Measurements from ENCODE around the gene ZBTB39. TPM values are rescaled to one million over a fixed set of nuclear protein-coding genes. Genes with fewer than 3 reads are reported as not detected.

The ZBTB39 gene
- total and polyA plus RNA-seq, 4 donors, result 1.8 to 9.9 (median 3.0) TPM

DNA sequence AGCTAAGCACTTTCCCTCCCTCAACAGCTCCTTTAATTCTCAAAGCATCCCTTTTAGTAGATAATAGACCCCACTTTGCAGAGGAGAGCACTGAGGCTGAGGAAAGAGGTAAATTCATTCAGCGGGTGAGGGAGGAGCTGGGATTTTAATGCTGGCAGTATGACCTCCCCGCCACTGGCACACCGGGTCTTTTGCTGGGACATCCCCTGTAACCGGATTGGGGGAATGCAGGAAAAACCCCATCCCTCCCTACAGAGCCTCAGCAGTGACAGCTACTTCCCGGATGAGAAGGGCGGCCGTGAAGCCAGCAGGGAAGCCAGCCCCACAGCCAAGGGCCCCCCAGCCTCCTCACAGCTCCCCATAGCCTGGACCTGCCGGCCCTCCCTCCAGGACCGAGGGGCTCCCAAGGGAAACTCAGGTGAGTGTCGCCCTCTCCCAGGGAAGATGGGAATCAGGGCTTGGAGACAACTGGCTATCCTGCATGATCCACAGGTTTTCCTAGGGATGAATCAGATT is 12.1 kb downstream of the ZBTB39 start:
- TF ChIP-seq, protein P1, sequence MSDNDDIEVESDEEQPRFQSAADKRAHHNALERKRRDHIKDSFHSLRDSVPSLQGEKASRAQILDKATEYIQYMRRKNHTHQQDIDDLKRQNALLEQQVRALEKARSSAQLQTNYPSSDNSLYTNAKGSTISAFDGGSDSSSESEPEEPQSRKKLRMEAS (IDR thresholded peaks at IDR 0.05), result no peak
- TF ChIP-seq FOXA2 (IDR thresholded peaks at IDR 0.05) (no peak), SP1 (IDR thresholded peaks at IDR 0.05) (no peak), YY1 (IDR thresholded peaks at IDR 0.05) (no peak), NR2F2 (IDR thresholded peaks at IDR 0.05) (no peak)
- TF ChIP-seq, protein P2, sequence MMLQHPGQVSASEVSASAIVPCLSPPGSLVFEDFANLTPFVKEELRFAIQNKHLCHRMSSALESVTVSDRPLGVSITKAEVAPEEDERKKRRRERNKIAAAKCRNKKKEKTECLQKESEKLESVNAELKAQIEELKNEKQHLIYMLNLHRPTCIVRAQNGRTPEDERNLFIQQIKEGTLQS (IDR thresholded peaks at IDR 0.05), result no peak
- TF ChIP-seq, protein P3, sequence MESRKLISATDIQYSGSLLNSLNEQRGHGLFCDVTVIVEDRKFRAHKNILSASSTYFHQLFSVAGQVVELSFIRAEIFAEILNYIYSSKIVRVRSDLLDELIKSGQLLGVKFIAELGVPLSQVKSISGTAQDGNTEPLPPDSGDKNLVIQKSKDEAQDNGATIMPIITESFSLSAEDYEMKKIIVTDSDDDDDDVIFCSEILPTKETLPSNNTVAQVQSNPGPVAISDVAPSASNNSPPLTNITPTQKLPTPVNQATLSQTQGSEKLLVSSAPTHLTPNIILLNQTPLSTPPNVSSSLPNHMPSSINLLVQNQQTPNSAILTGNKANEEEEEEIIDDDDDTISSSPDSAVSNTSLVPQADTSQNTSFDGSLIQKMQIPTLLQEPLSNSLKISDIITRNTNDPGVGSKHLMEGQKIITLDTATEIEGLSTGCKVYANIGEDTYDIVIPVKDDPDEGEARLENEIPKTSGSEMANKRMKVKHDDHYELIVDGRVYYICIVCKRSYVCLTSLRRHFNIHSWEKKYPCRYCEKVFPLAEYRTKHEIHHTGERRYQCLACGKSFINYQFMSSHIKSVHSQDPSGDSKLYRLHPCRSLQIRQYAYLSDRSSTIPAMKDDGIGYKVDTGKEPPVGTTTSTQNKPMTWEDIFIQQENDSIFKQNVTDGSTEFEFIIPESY (IDR thresholded peaks at IDR 0.05), result no peak
- Histone ChIP-seq H3K36me3 (ENCODE audit: control insufficient read depth in 4 of 4, insufficient read depth in 3 of 4, low read depth in 1 of 4, low read length in 3 of 4) (peaks cover 0 to 2% (median 0%) of the 10 kb centered on the region in 4 donors), H3K27me3 (ENCODE audit: control insufficient read depth in 4 of 4, insufficient read depth in 4 of 4, low read length in 3 of 4) (no peaks in the 10 kb centered on the region), H3K4me1 (ENCODE audit: control insufficient read depth in 4 of 4, insufficient read depth in 4 of 4, low read length in 3 of 4) (peaks cover 2 to 43% (median 24%) of the 10 kb centered on the region in 4 donors), H3K4me3 (ENCODE audit: low read depth in 1 of 3, low read length in 3 of 3) (peak overlapping the region in 1 of 3 donors; percentile 2), H3K9ac (ENCODE audit: low read depth in 1 of 2, low read length in 2 of 2) (no peak overlapping the region), H3K9me3 (ENCODE audit: control insufficient read depth in 4 of 4, low read length in 3 of 4) (no peaks in the 10 kb centered on the region), H3K27ac (ENCODE audit: low read depth in 1 of 2, low read length in 2 of 2) (no peak overlapping the region)
- DNase-seq (ENCODE audit: low spot score), result peak; percentile 31
- WGBS, result 85% methylated on average over 10 of the region's 10 CpGs

DNA sequence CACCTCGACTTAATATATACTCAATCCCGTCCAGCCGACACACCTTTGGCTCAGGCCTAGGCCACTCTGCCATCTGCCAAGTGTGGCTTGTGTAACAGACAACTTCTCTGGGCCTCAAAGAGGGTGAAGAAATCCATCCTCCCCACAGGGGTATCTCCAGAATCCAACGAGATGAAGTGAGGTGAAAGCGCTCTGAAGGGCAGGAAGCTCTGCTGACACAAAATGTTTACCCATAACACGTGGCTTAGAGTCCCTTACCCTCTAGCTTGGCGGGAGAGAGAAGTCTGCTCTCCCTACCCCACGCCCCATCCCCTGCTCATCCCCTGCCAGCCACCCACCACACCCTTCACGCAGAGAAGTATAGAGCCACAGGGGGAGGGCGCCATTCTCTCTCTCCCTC is 13.0 kb downstream of the ZBTB39 start:
- Histone ChIP-seq H3K4me1 (ENCODE audit: control insufficient read depth in 4 of 4, insufficient read depth in 4 of 4, low read length in 3 of 4) (peaks cover 2 to 40% (median 24%) of the 10 kb centered on the region in 4 donors), H3K27me3 (ENCODE audit: control insufficient read depth in 4 of 4, insufficient read depth in 4 of 4, low read length in 3 of 4) (no peaks in the 10 kb centered on the region), H3K36me3 (ENCODE audit: control insufficient read depth in 4 of 4, insufficient read depth in 3 of 4, low read depth in 1 of 4, low read length in 3 of 4) (no peaks in the 10 kb centered on the region), H3K27ac (ENCODE audit: low read depth in 1 of 2, low read length in 2 of 2) (peak overlapping the region; percentile 57 to 59), H3K9ac (ENCODE audit: low read depth in 1 of 2, low read length in 2 of 2) (no peak overlapping the region), H3K4me3 (ENCODE audit: low read depth in 1 of 3, low read length in 3 of 3) (no peak overlapping the region), H3K9me3 (ENCODE audit: control insufficient read depth in 4 of 4, low read length in 3 of 4) (no peaks in the 10 kb centered on the region)
- 32% methylated on average over 10 of the region's 10 CpGs for whole genome bisulfite sequencing
- peak; percentile 22 for DNase-seq (ENCODE audit: low spot score)
- TF ChIP-seq, protein P2 (IDR thresholded peaks at IDR 0.05), result no peak
- TF ChIP-seq RXRA (IDR thresholded peaks at IDR 0.05), result peak in 1 of 2 donors; percentile 23

DNA sequence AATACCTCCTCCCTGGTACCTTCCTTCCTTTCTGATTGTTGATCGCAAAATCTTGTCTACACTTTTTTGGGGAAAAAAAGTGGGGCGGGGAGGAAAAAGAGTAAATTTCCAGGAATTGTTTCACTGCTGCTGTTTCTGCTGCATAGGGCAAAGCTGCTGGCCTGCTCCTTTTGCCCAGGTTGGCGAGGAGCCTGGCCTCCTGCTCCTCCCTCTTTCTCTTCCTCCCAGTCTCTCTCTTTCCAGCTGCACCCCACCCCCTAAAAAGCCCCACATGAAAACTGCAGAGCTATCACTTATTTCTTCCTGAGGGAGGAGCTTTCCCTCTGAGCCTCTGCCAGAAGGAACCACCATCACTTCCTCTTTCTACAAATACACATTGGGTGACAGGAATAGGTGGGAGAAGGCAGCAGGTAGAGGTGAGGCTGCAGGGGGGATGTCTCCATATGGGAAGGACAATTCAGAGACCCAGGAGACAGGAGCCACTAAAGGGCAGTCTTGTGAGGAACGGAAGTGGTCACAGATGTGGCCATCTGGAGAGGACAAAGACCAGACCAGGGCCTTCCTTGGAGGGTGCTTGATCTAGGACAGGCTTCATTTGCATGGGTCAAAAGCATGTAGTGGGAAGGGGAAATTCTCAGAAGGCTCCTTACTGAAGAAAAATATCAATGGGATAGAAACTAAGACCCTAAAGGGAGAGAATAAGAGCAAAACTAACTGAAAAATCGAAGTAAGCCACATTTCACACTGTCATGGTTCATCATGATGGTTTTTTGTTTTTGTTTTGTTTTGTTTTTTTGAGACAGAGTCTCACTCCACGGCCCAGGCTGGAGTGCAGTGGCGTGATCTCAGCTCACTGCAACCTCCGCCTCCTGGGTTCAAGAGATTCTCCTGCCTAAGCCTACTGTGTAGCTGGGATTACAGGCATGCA is 14.8 kb downstream of the ZBTB39 start:
- H3K9ac ChIP-seq (ENCODE audit: low read depth in 1 of 2, low read length in 2 of 2), result no peak overlapping the region
- H3K27ac ChIP-seq (ENCODE audit: low read depth in 1 of 2, low read length in 2 of 2), result peak overlapping the region; percentile 63 to 76
- WGBS, result 55% methylated on average over 8 of the region's 8 CpGs
- H3K4me1 ChIP-seq (ENCODE audit: control insufficient read depth in 4 of 4, insufficient read depth in 4 of 4, low read length in 3 of 4), result peaks cover 4 to 51% (median 34%) of the 10 kb centered on the region in 4 donors
- H3K9me3 ChIP-seq (ENCODE audit: control insufficient read depth in 4 of 4, low read length in 3 of 4), result no peaks in the 10 kb centered on the region
- DNase-seq (ENCODE audit: low spot score), result peak; percentile 33
- H3K4me3 ChIP-seq (ENCODE audit: low read depth in 1 of 3, low read length in 3 of 3), result no peak overlapping the region
- H3K36me3 ChIP-seq (ENCODE audit: control insufficient read depth in 4 of 4, insufficient read depth in 3 of 4, low read depth in 1 of 4, low read length in 3 of 4), result no peaks in the 10 kb centered on the region
- H3K27me3 ChIP-seq (ENCODE audit: control insufficient read depth in 4 of 4, insufficient read depth in 4 of 4, low read length in 3 of 4), result no peaks in the 10 kb centered on the region
- TF ChIP-seq RAD21 (IDR thresholded peaks at IDR 0.05) (peak; percentile 9 to 29), FOXA2 (IDR thresholded peaks at IDR 0.05) (no peak), HNF4G (IDR thresholded peaks at IDR 0.05) (no peak), SP1 (IDR thresholded peaks at IDR 0.05) (peak; percentile 48), GABPA (IDR thresholded peaks at IDR 0.05 in 1 of 2, conservative IDR thresholded peaks at IDR 0.05 in 1 of 2) (no peak), YY1 (IDR thresholded peaks at IDR 0.05) (peak; percentile 39), NR2F2 (IDR thresholded peaks at IDR 0.05) (peak; percentile 70), HNF4A (conservative IDR thresholded peaks at IDR 0.05) (peak in 1 of 2 donors; percentile 24)
- TF ChIP-seq, protein P3 (IDR thresholded peaks at IDR 0.05), result peak; percentile 8
- TF ChIP-seq, protein P2 (IDR thresholded peaks at IDR 0.05), result no peak
